Epithelial cell of esophagus (primary cell): Measurements from ENCODE around the gene ELMO1.

Source experiments
- DNase-seq: peaks from one replicate; pipeline ENCODE4 v3.0.0; 2010; ENCODE audit warnings: low read depth
- H3K4me3 ChIP-seq: 2 replicates; pipeline ENCODE4 v1.5.1; 2011; ENCODE audit warnings: mild to moderate bottlenecking, low read length, control low read depth
- CTCF ChIP-seq: IDR thresholded peaks from 2 replicates; pipeline ENCODE4 v1.5.1; 2011; ENCODE audit warnings: low read depth, mild to moderate bottlenecking, low read length, control low read depth, inconsistent platforms; ENCODE audit not compliant: insufficient read depth; ENCODE audit errors: missing control alignments

The ELMO1 gene

GRCh38 chr7:37027104-37027503, 421.6 kb downstream of the ELMO1 start:
- TF ChIP-seq CTCF: no peak
- no peak for DNase-seq
- H3K4me3 ChIP-seq: no peak overlapping the region

- no peak for DNase-seq
- H3K4me3 ChIP-seq: no peak overlapping the region
- TF ChIP-seq CTCF: no peak
Measured at GRCh38 chr7:37018954-37019353, 429.7 kb downstream of the ELMO1 start.

GRCh38 chr7:37016064-37016878, 432.4 kb downstream of the ELMO1 start:
- no peak for TF ChIP-seq CTCF
- DNase-seq: no peak
- no peak overlapping the region for H3K4me3 ChIP-seq

GRCh38 chr7:37015353-37016034, 433.2 kb downstream of the ELMO1 start:
- no peak for TF ChIP-seq CTCF
- H3K4me3 ChIP-seq: no peak overlapping the region
- no peak for DNase-seq

GRCh38 chr7:37013771-37014170, 434.9 kb downstream of the ELMO1 start:
- DNase-seq: no peak
- no peak overlapping the region for H3K4me3 ChIP-seq
- no peak for TF ChIP-seq CTCF

GRCh38 chr7:37011151-37011890, 437.3 kb downstream of the ELMO1 start:
- H3K4me3 ChIP-seq: no peak overlapping the region
- TF ChIP-seq CTCF: no peak
- DNase-seq: no peak
